ENCODE measurements around the gene NUP50. TPM values are rescaled to one million over a fixed set of nuclear protein-coding genes. Genes with fewer than 3 reads are reported as not detected.

The NUP50 gene
- total and polyA plus RNA-seq, 2 of the 13 experiments (the other 11 are each of a cell fraction or from before 2014, with no cell fraction given) = 14.2 to 52.4 TPM

GRCh38 chr22:45159652-45160462, 3.9 kb upstream of the NUP50 start (continued):
- TF ChIP-seq ZNF441 (CRISPR knock-in tag; IDR thresholded peaks at IDR 0.05; ENCODE audit: borderline replicate concordance) = 0 out of 2 replicates have a peak, but pooled peaks have one; percentile 30
- no peak for TF ChIP-seq ZNF296 (CRISPR knock-in tag; conservative IDR thresholded peaks at IDR 0.05)
- TF ChIP-seq ZMAT3 (CRISPR knock-in tag; conservative IDR thresholded peaks at IDR 0.05) = no peak
- TF ChIP-seq TEF (CRISPR knock-in tag; IDR thresholded peaks at IDR 0.05) = no peak
- TF ChIP-seq SYNCRIP (IDR thresholded peaks at IDR 0.05; ENCODE audit: insufficient read depth, low read depth, low read length) = no peak
- TF ChIP-seq GLI4 (CRISPR knock-in tag; IDR thresholded peaks at IDR 0.05; ENCODE audit: borderline replicate concordance) = no peak
- TF ChIP-seq PBX2 (CRISPR knock-in tag; IDR thresholded peaks at IDR 0.05) = no peak
- peak; percentile 84 for TF ChIP-seq ETV5 (CRISPR knock-in tag; IDR thresholded peaks at IDR 0.05; ENCODE audit: borderline replicate concordance)
- no peak for TF ChIP-seq FOXP1 (IDR thresholded peaks at IDR 0.05)
- peak; percentile 43 for TF ChIP-seq FOXP1 (CRISPR knock-in tag; IDR thresholded peaks at IDR 0.05)
- TF ChIP-seq ZNF782 (CRISPR knock-in tag; IDR thresholded peaks at IDR 0.05; ENCODE audit: borderline replicate concordance) = no peak
- TF ChIP-seq ZBTB14 (CRISPR knock-in tag; IDR thresholded peaks at IDR 0.05) = no peak
- TF ChIP-seq ZHX1 (CRISPR knock-in tag; IDR thresholded peaks at IDR 0.05; ENCODE audit: low read depth) = no peak
- TF ChIP-seq TBP (CRISPR knock-in tag; IDR thresholded peaks at IDR 0.05) = no peak
- no peak; the same call in 1 of the 2 replicates for TF ChIP-seq SMAD3 (CRISPR knock-in tag; IDR thresholded peaks at IDR 0.05)
- no peak for TF ChIP-seq ZNF781 (CRISPR knock-in tag; IDR thresholded peaks at IDR 0.05; ENCODE audit: borderline replicate concordance, not compliant biosample characterization)
- TF ChIP-seq SAFB2 (CRISPR knock-in tag; IDR thresholded peaks at IDR 0.05; ENCODE audit: borderline replicate concordance, low read depth) = no peak
- no peak for TF ChIP-seq KDM3A (CRISPR knock-in tag; IDR thresholded peaks at IDR 0.05; ENCODE audit: low read depth)
- TF ChIP-seq ZNF510 (CRISPR knock-in tag; IDR thresholded peaks at IDR 0.05; ENCODE audit: low read depth) = no peak
- TF ChIP-seq NR3C1 (CRISPR knock-in tag; IDR thresholded peaks at IDR 0.05) = no peak
- TF ChIP-seq CBX5 (CRISPR knock-in tag; IDR thresholded peaks at IDR 0.05; ENCODE audit: borderline replicate concordance) = no peak
- no peak for TF ChIP-seq ZNF788 (CRISPR knock-in tag; IDR thresholded peaks at IDR 0.05; ENCODE audit: borderline replicate concordance)
- TF ChIP-seq SOX13 (IDR thresholded peaks at IDR 0.05) = no peak
- TF ChIP-seq SOX13 (CRISPR knock-in tag; conservative IDR thresholded peaks at IDR 0.05 in 1 of 2, IDR thresholded peaks at IDR 0.05 in 1 of 2) = peak in 1 of 2 experiments; percentile 50; a peak in 2 of 4 replicates
- TF ChIP-seq ZFP36 (IDR thresholded peaks at IDR 0.05; ENCODE audit: borderline replicate concordance, low read depth, low read length, partially characterized antibody) = no peak
- no peak for TF ChIP-seq MTA3 (CRISPR knock-in tag; IDR thresholded peaks at IDR 0.05)
